ENCODE data around the gene HAND2.

DNA sequence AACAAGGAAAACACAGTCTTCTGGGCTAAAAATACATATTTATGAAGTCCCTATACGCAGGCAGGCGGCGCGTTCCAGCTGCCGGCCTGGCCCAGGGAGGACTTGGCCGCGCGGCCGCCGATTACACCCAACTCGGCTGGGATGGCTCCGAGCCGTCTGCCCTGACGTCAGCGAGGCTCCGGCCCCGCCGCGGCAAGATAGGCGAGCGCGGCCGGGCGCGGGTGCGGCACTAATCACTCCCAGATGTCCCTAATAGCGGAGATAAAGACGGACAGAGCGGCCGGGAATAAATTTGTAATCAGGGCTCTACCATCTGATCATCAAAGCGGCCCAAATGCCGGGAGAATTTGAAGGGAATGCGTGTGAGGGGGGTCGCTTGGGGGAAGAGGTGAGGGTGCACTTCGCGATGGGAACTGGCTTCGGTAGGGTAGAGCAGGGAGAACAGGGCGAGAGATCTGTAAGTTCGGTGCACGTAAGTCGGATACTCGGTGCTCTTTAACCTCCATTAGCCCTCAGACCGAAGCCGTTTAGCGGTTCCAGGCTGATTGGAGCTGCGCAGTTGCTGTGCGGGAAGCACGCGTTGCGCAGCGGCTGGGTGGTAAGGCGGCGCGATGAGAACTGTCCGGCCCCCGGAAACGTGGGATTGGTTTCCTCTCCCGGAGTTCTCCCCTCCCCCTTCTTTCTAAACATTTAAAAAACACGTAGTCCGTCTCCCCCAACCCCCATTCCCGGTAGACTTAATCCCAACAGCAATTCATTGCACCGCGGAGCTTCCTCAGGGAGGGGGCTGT lies 7.7 kb downstream of the HAND2 start:
- TF ChIP-seq LCORL (IDR thresholded peaks at IDR 0.05) (no peak), LCORL (CRISPR knock-in tag; IDR thresholded peaks at IDR 0.05) (no peak), HNF4G (IDR thresholded peaks at IDR 0.05; ENCODE audit: borderline replicate concordance, low read depth, low read length) (no peak), HNF4G (CRISPR knock-in tag; IDR thresholded peaks at IDR 0.05; ENCODE audit: borderline replicate concordance, low read depth) (no peak), XRCC5 (optimal IDR thresholded peaks at IDR 0.05; ENCODE audit: low read length) (no peak), KDM2A (CRISPR knock-in tag; IDR thresholded peaks at IDR 0.05; ENCODE audit: borderline replicate concordance, low read depth) (no peak)
- TF ChIP-seq, protein P1, sequence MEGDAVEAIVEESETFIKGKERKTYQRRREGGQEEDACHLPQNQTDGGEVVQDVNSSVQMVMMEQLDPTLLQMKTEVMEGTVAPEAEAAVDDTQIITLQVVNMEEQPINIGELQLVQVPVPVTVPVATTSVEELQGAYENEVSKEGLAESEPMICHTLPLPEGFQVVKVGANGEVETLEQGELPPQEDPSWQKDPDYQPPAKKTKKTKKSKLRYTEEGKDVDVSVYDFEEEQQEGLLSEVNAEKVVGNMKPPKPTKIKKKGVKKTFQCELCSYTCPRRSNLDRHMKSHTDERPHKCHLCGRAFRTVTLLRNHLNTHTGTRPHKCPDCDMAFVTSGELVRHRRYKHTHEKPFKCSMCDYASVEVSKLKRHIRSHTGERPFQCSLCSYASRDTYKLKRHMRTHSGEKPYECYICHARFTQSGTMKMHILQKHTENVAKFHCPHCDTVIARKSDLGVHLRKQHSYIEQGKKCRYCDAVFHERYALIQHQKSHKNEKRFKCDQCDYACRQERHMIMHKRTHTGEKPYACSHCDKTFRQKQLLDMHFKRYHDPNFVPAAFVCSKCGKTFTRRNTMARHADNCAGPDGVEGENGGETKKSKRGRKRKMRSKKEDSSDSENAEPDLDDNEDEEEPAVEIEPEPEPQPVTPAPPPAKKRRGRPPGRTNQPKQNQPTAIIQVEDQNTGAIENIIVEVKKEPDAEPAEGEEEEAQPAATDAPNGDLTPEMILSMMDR (CRISPR knock-in tag; IDR thresholded peaks at IDR 0.05) = no peak
